AG09309 (cell line): ENCODE measurements around the gene PLXNB2.

Experiments
- DNase-seq: peaks from one replicate; pipeline ENCODE4 v3.0.0-alpha.2; 2010; ENCODE audit warnings: low read depth
- H3K4me3 ChIP-seq: 2 replicates; pipeline ENCODE4 v1.5.1; 2011; ENCODE audit warnings: mild to moderate bottlenecking, low read depth, low read length, moderate library complexity; ENCODE audit not compliant: control insufficient read depth
- CTCF ChIP-seq: IDR thresholded peaks from 2 replicates; pipeline ENCODE4 v1.5.1; 2011; ENCODE audit warnings: mild to moderate bottlenecking, low read depth, low read length, inconsistent platforms; ENCODE audit not compliant: insufficient read depth, control insufficient read depth; ENCODE audit errors: missing control alignments

PLXNB2 gene

GRCh38 chr22:50313600-50313999 lies 6.2 kb upstream of the PLXNB2 start:
- DNase-seq = no peak
- TF ChIP-seq CTCF = no peak
- H3K4me3 ChIP-seq = no peak overlapping the region

GRCh38 chr22:50313021-50313420 lies 5.6 kb upstream of the PLXNB2 start:
- H3K4me3 ChIP-seq = no peak overlapping the region
- TF ChIP-seq CTCF = no peak
- DNase-seq = no peak

GRCh38 chr22:50312371-50312770 lies 4.9 kb upstream of the PLXNB2 start:
- no peak overlapping the region for H3K4me3 ChIP-seq
- DNase-seq = no peak
- no peak for TF ChIP-seq CTCF

GRCh38 chr22:50311606-50312351 lies 4.3 kb upstream of the PLXNB2 start:
- no peak overlapping the region for H3K4me3 ChIP-seq
- DNase-seq = no peak
- no peak for TF ChIP-seq CTCF

- no peak for TF ChIP-seq CTCF
- DNase-seq = no peak
- no peak overlapping the region for H3K4me3 ChIP-seq
Measured at GRCh38 chr22:50310949-50311444, 3.6 kb upstream of the PLXNB2 start.

- no peak for DNase-seq
- no peak for TF ChIP-seq CTCF
- no peak overlapping the region for H3K4me3 ChIP-seq
Measured at GRCh38 chr22:50310031-50310722, 2.7 kb upstream of the PLXNB2 start.
